IPS-18c (cell line): ENCODE measurements around the gene NINJ2.
A peak's percentile ranks its signal among the peaks of the same experiment; 100 is the strongest.
"Not testable (repeated sequence)": the region's sequence is repeated elsewhere in the genome, so short reads cannot be mapped to it uniquely, and the experiment has no call there.

Experiments
- H3K4me3 ChIP-seq: 2 replicates; pipeline ENCODE4 v1.7.0; 2013; ENCODE audit warnings: low read depth, mild to moderate bottlenecking, low read length, moderate library complexity; ENCODE audit not compliant: insufficient read depth
- H3K9me3 ChIP-seq: one replicate; pipeline ENCODE4 v1.6.1; 2013; ENCODE audit warnings: mild to moderate bottlenecking, low read length, moderate library complexity; ENCODE audit not compliant: control insufficient read depth, insufficient read depth

NINJ2 gene

DNA sequence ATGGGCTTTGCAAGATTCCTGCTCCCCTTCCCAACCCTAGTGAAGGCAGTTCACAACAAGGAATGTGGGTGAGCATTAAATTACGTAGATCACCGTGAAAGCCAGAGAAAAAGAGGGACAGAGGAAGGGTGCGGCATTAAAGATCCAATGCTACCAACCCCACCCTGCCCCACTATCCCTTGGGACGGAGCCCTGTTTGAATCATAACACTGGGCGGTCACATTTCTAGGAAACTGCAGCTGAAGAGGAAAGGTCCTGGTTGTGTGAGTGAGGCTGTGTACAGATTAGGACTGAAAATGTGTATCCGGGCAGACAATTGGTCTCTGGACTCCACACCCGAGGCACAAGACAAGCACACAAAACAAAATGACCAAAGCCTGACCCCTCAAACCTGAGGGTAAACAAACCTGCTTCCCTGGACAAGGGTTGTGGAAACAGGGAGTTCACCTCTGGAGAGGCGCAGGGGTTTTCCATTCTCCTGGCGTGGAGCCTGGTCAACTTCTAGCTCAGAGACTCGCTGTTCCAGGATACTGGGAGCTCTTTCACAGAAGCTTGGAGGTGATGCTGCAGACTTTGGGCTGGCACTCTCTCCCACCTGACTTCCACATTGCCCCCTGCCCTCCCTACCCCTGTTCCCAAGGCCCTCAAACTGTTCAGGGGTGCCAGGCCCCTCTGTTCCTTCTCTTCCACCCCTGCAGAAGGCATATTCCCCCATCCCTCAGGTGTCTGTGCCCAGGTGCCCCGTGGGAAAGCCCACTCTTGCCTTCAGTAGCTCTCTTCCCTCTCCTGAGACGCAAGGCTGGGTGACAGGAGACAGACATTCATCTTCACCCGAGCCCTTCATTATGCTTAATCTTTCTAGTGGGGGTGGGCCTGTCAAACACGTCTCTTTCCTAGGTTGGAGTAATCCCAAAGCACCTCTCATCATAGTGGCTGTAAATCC is 16.5 kb downstream of the NINJ2 start:
- H3K4me3 ChIP-seq, result no peak overlapping the region
- no peaks in the 10 kb centered on the region for H3K9me3 ChIP-seq

DNA sequence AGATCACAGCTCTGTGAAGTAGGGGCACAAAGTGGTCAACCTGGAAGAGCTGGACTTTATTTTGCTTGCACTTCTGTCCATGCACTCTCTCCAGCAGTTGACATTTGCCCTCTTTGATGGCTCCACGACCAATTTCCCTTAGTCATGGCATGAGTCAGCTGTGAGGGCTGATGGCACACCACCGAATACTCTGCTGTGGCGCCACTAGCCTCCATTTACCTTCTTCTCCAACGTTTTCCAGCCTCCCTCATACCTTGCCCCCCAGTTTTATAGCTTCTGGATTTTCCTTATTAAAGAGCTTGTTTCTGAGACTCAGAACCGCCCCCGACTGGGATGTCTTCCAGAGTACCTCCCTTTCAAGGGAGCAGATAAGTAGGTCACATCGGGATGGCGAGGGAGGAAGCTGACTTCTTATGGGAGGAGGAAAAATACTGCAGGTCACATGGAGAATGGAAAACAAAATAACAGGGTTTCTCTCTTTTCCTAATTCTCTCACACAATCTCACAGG is 17.6 kb downstream of the NINJ2 start:
- Histone ChIP-seq H3K9me3 (no peaks in the 10 kb centered on the region), H3K4me3 (no peak overlapping the region)

DNA sequence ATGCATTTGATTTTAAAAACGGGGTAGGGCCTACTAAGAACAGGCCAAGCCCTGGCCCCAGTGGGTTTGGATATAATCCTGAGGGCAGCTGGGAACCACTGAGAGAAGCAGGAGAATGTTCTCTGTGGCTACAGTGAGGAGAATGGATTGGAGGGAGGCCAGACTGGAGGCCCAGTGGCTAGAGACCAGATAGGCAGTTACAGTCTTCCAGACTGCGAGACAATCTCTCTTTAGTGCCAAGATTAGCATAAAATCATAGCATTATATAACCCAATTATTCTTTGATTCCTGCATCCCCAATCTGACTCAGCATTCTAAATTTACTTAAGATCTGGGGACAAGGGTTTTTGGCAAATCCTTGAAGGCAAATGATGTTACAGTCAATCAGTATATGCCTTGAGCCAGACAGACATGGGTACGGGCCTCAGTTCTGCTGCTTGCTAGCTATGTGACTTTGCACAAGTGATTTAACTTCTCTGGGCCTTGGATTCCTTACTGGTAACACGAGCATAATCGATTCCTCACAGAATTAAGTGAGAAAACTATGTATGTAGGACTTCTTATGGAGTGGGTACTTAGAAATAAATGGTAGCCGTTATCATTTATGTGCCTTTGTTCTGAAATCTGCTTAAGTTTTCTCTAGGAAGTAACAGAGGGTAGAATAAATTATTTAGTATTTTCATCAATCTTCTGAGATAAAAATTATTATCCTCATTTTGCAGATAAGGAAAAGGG is 18.3 kb downstream of the NINJ2 start:
- no peak overlapping the region for H3K4me3 ChIP-seq
- H3K9me3 ChIP-seq, result no peaks in the 10 kb centered on the region

DNA sequence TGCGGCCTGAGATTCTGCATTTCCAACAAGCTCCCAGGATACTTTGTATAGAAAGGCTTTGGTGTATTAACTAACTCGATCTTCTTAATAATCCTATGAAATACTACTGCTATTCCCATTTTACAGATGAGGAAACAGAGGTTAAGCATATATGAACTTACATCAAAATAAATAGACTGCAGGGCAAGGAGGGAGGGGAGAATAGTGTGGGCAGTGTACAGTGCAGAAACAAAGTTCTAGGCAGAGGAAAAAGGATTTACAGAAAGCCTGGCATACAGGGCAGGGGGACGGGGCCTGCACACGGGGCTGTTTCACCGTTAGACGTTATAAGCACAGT is 19.0 kb downstream of the NINJ2 start:
- Histone ChIP-seq H3K4me3 (no peak overlapping the region), H3K9me3 (no peaks in the 10 kb centered on the region)

DNA sequence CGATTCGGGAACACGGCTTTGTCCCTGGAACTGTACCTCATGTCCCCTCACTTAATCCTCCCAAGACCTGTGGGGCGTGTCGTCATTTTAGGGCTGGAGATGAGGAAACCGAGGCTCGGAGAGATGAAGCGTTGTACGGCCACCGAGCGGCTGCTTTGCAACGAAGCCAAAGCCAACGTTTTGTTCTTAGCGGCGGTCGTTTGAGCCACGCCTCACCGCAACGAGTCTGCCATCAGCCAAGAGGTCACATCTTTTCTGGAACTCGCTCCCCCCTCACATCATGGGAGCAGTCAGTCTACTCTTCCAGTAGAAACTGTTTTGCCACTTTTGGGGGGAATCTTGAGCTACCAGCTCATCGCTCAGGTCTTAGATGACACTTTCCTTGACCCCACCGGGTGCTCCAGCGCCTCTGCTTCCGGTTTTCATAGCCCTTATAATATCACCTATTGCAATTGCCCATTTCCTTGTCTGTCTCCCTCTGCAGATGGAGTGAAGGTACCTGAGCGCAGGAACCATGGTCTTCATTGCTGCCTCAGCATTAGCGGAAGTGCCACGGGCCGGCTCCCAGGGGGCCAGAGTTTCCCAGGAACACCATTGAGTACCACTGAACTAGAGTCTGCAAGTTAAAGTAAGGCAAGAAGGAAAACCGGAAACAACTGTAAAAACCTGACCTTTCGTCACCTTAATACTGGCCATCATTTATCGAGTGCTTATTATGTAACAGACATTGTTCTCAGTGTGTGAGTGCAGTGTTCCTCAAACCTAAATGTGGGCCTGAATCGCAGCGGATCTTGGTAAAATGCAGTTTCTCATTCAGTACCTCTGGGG is 19.6 kb downstream of the NINJ2 start:
- Histone ChIP-seq H3K9me3 (no peaks in the 10 kb centered on the region), H3K4me3 (peak overlapping the region; percentile 66)

DNA sequence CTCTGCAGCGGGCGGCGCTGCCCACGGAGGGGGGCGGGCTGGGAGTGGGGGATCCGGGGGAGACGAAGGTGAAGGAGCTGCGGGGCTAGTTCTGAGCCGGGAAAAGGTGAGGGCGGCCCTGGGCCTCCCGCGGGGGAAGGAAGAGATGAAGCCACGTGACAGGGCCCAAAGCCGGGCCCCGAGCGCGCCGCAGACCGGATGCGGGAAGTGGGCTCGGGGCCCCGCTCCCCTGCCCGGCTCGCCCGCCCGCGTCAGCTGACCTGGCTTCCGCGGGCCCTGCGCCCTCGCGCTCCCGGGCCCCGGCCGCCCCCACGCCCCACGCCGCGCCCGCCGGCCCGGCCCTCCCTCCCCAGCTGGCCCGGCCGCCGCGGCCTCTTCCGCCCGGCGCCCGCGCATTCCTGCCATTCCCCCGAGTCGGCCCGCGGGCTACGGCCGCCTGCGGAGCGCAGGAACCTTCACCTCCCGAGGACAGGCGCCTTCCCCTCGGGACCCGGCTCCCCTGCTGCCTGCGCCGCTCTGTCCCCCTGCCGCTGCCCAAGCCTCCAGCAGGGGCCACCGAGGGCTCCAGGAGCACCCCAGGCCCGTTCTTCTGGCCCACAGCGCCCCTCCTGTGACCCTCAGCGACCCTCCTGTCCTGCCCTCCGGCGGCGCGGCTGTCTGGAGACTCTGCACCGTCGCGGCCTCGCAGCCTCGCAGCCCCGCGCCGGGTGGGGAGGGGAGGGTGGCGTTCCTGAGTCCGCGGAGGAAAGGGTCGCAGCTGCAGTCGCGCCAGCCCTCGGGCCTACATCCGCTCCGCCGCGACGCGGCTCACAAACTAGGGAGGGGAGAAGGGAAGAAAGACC is 20.4 kb downstream of the NINJ2 start:
- Histone ChIP-seq H3K9me3 (no peaks in the 10 kb centered on the region), H3K4me3 (peak overlapping the region; percentile 66)

DNA sequence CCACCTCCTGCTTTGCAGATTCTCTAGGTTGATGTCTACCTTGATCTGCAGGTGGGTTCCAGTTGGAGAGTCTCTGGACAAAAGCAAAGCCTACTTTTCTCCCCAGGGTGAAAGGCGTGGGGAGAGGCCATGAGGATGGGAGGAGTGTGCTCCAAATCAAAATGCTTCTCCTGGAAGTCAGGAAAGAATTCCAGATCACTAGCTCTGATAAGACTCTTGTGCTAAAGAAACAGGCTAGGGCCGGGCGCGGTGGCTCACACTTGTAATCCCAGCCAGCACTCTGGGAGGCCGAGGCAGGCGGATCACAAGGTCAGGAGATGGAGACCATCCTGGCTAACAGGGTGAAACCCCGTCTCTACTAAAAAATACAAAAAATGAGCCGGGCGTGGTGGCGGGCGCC is 21.9 kb downstream of the NINJ2 start:
- not testable (repeated sequence) for H3K9me3 ChIP-seq, H3K4me3 ChIP-seq

DNA sequence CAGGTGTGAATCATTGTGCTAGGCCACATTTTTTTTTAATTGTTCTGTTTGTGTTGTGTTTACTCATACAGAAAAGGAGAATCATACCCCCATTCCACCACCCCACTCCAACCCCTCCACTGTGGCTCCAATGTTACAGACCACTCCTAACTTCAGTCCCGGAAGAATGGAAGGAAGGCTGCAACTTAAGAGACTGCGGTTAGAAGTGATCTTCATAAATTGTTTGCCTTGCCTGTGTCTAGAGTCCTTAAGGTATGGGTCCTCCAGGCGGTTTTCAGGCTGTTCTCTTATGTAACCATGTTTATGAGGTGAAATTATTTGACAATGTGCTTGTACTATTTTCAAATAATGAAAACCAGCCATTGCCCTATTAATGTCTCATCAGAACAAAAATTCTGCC is 22.5 kb downstream of the NINJ2 start:
- no peak overlapping the region for H3K4me3 ChIP-seq
- no peaks in the 10 kb centered on the region for H3K9me3 ChIP-seq

DNA sequence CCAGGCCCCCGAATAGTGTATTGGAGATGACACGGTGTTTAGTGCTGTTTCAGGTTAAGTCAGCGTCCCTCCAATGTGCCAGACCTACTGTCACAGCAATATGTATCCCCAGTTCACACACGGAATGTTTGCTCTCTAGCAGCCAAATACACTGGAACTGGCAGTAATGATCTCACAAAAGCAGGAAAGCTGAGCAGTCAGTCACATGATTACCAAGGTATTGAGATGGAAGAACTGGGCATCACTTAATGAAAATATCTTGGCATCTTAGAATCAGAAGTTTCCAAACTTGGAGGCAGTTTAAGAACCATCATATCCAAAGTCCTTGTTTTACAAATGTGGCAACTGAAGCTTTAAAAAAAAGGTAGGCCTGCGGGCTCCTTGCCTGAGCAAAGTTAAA is 23.3 kb downstream of the NINJ2 start:
- H3K4me3 ChIP-seq, result no peak overlapping the region
- H3K9me3 ChIP-seq, result no peaks in the 10 kb centered on the region

DNA sequence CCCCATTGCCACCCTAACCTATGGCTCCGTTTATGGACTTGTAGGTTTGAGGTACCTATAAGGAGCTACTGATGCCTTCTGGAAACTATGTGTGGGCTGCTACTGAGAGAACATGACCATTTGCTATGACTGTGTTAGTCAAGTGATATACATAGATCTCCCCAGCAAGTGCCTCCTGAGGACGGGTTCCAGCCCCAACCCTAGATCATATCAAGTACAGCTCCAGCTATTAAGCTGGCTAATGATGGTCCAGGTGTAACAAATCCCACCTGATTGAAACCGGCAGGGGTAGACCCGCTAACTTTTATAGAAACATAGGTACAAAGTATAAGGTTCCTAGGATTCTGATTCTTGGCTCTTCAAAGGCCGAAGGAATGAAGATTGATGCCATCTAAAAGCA is 23.7 kb downstream of the NINJ2 start:
- no peaks in the 10 kb centered on the region for H3K9me3 ChIP-seq
- H3K4me3 ChIP-seq, result no peak overlapping the region

DNA sequence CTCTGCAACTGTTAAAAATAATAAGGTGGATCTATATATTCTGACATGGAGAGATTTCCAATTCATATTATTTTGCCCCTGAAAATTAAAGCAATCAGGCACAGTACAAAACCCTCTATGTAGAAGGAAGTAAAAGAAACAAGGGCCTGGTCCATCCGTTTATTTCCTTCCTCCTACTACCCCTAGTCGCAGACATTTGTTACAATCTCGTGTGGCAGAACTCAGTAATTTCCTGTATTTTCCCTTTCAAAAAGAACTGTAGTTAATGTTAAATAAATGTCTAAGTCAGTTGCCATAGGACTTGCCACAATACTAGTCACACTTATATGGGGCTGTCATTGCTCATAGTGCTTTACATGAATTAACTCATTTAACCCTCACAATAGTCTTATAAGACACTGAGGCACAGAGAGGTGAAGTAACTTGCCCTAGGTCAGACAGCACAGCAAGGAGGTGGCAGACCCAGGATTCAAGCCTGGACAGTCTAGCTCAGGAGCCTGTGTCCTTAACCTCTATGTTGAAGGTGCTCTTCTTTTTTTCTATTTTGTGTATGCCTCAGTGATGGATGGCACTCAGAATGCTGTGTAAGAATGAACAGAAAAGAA is 24.2 kb downstream of the NINJ2 start:
- Histone ChIP-seq H3K4me3 (no peak overlapping the region), H3K9me3 (no peaks in the 10 kb centered on the region)

DNA sequence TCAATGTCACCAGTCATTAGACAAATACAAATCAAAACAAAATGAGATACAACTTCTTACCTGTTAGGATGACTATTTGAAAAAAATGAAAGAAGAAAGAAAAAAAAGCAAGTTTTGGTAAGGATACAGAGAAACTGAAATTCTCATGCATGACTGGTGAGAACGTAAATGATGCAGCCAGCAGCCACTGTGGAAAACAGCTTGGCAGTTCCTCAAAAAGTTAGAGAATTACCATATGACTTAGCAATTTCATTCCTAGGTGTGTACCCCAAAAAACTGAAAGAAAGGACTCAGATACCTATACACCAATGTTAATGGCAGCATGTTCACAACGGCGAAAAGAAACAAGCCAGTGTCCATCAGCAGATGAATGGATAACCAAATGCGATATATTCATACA is 26.6 kb downstream of the NINJ2 start:
- H3K9me3 ChIP-seq, result no peaks in the 10 kb centered on the region

DNA sequence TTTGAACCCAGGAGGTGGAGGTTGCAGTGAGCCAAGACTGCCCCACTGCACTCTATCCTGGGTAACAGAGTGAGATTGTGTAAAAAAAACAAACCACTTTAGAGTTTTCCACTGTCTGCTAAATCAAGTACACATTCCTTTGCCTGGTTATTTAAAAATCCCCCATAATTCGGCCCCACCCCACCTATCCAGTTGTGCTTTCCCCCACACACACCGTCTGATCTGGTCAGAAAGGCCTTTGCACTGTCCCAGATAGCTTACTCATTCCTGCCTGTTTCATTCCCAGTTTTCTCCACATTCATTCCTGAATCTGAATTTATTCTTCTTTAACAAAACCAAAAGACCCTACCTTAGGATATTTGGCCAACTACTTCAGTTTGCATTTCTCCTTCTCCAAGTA is 29.5 kb downstream of the NINJ2 start:
- H3K4me3 ChIP-seq, result no peak overlapping the region
- H3K9me3 ChIP-seq, result no peaks in the 10 kb centered on the region

More for the DNA sequence above, 26.6 kb downstream of the NINJ2 start:
- H3K4me3 ChIP-seq, result no peak overlapping the region

DNA sequence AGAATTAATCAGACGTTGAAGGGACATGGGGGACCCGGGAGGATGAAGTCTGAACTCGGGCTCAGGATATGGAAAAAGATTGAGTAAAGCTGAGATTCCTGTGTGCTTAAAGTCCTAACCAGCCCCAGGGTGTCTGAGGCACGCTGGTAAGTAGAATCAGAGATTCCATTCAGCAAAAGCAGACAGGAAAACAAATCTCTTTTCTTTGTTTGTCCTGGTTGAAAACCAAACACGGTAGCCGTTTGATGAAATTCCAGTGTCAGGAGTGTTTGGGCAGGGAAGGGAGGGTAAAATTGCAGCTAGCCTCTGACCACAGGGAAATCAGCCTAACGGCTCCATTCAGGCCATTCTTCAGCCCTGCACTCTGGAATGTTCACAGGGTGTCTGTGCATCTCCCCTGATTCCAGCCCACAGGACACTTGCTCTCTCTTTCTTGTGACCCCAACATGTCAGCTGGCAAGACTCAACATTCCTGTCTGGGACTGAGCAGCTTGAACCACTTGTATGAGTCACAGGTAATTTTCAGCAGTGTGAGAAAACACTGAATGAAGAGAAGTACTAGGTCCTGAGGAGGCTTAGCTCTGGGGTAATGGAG is 31.0 kb downstream of the NINJ2 start:
- no peak overlapping the region for H3K4me3 ChIP-seq
- no peaks in the 10 kb centered on the region for H3K9me3 ChIP-seq

DNA sequence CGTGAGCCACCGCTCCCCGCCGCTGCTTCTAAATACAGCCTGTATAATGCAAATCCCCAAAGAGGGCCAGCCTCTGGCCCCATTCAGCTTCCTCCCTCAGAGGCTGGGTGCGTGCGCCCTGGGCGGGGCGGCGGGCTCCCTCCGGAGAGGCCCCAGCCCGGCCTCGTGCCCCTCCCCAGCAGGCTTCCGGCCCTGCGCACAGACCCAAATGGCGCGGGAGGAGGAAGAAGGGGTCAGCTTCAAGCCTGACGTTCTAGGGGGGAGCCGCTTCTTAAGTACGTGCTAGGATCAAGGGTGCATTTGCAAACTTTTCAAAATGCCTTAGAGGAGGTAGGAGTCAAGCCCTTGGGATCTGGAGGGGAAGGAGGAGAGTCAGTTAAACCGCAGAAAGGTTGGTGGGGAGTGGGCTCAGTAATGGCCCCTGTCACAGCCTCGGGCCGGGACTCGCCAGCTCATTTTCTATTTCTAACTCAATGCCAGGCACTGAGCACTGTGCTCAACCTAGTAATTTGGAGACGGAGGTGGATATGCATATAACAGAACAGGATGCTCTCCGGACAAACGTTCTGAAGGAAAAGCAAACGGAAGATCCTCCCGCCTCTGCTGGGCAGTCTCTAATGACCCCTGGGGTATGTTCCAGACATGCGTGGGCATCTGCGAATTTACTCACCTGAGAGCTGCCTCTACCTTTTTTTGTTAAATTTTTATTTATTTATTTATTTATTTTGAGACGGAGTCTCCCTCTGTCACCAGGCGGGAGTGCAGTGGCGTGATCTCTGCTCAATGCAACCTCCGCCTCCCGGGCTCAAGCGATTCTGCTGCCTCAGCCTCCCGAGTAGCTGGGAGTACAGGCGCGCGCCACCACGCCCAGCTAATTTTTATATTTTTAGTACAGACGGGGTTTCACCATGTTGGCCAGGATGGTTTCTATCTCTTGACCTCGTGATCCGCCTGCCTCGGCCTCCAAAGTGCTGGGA is 32.3 kb downstream of the NINJ2 start:
- Histone ChIP-seq H3K4me3 (peak overlapping the region; percentile 20; the same call in 1 of the 2 replicates), H3K9me3 (no peaks in the 10 kb centered on the region)
